ENCODE results near the gene UCN2. TPM values are rescaled to one million over a fixed set of nuclear protein-coding genes. Genes with fewer than 3 reads are reported as not detected.
A peak's percentile ranks its signal among the peaks of the same experiment; 100 is the strongest.

UCN2 gene
- polyA plus RNA-seq, 1 experiment = 4.5 TPM

- H3K4me3 ChIP-seq (ENCODE audit: low read depth, low read length) = no peak overlapping the region
- ChIA-PET CTCF (interaction anchor here (2.2 to 5.4 kb wide), 3 partner anchors 15 to 38 kb away, joined by 6 to 43 read pairs (median 15); partner anchors contain the start of gene SLC26A6), POLR2A (no interaction called here)
- no peak for DNase-seq (ENCODE audit: low read depth)
- peaks cover 29% of the 10 kb centered on the region for H3K36me3 ChIP-seq (ENCODE audit: control insufficient read depth, insufficient read depth, low read length)
- H3K27me3 ChIP-seq (ENCODE audit: control insufficient read depth, insufficient read depth, low read length) = no peaks in the 10 kb centered on the region
- TF ChIP-seq CTCF (IDR thresholded peaks at IDR 0.05; ENCODE audit: insufficient read depth, low read depth, low read length) = no peak
These were observed 33.8 kb upstream of the UCN2 start for GRCh38 chr3:48597408-48597800.

GRCh38 chr3:48596676-48597407, 33.3 kb upstream of the UCN2 start:
- DNase-seq (ENCODE audit: low read depth) = no peak
- POLR2A ChIA-PET = no interaction called here
- no peaks in the 10 kb centered on the region for H3K27me3 ChIP-seq (ENCODE audit: control insufficient read depth, insufficient read depth, low read length)
- no peak overlapping the region for H3K4me3 ChIP-seq (ENCODE audit: low read depth, low read length)
- CTCF ChIA-PET = interaction anchor here (0.9 to 5.4 kb wide), 4 partner anchors 11 to 38 kb away, joined by 3 to 43 read pairs (median 10); partner anchors contain the start of gene SLC26A6
- peaks cover 32% of the 10 kb centered on the region for H3K36me3 ChIP-seq (ENCODE audit: control insufficient read depth, insufficient read depth, low read length)
- TF ChIP-seq CTCF (IDR thresholded peaks at IDR 0.05; ENCODE audit: insufficient read depth, low read depth, low read length) = no peak

- Histone ChIP-seq H3K36me3 (ENCODE audit: control insufficient read depth, insufficient read depth, low read length) (peaks cover 33% of the 10 kb centered on the region), H3K27me3 (ENCODE audit: control insufficient read depth, insufficient read depth, low read length) (no peaks in the 10 kb centered on the region), H3K4me3 (ENCODE audit: low read depth, low read length) (no peak overlapping the region)
- DNase-seq (ENCODE audit: low read depth) = no peak
- POLR2A ChIA-PET = no interaction called here
- no peak for TF ChIP-seq CTCF (IDR thresholded peaks at IDR 0.05; ENCODE audit: insufficient read depth, low read depth, low read length)
- CTCF ChIA-PET = interaction anchor here (0.9 to 5.4 kb wide), 3 partner anchors 12 to 39 kb away, joined by 3 to 43 read pairs (median 15); partner anchors contain the start of gene SLC26A6
These were observed 32.6 kb upstream of the UCN2 start for GRCh38 chr3:48596157-48596556.

- Histone ChIP-seq H3K36me3 (ENCODE audit: control insufficient read depth, insufficient read depth, low read length) (peaks cover 31% of the 10 kb centered on the region), H3K27me3 (ENCODE audit: control insufficient read depth, insufficient read depth, low read length) (no peaks in the 10 kb centered on the region), H3K4me3 (ENCODE audit: low read depth, low read length) (peak overlapping the region; percentile 61; the same call in 1 of the 2 replicates)
- ChIA-PET CTCF (interaction anchor here (0.6 to 5.4 kb wide), 4 partner anchors 13 to 40 kb away, joined by 3 to 43 read pairs (median 10); partner anchors contain the start of gene SLC26A6), POLR2A (no interaction called here)
- DNase-seq (ENCODE audit: low read depth) = peak; percentile 80
- TF ChIP-seq CTCF (IDR thresholded peaks at IDR 0.05; ENCODE audit: insufficient read depth, low read depth, low read length) = no peak
These were observed 32.0 kb upstream of the UCN2 start for GRCh38 chr3:48595526-48596121.

GRCh38 chr3:48595075-48595525, 31.5 kb upstream of the UCN2 start, which contains the start of gene COL7A1:
Gene COL7A1 (minus strand): TSS chr3:48595329. CDS start chr3:48595159, 170 bp downstream.
- DNase-seq (ENCODE audit: low read depth) = no peak
- POLR2A ChIA-PET = no interaction called here
- H3K4me3 ChIP-seq (ENCODE audit: low read depth, low read length) = peak within 1 kb of the TSS; percentile 61
- H3K36me3 ChIP-seq (ENCODE audit: control insufficient read depth, insufficient read depth, low read length) = peaks cover 30% of the 10 kb centered on the region
- CTCF ChIA-PET = interaction anchor here (0.7 to 5.4 kb wide), 2 partner anchors 13 to 35 kb away, joined by 3 to 43 read pairs; no protein-coding TSS in a partner anchor
- no peak for TF ChIP-seq CTCF (IDR thresholded peaks at IDR 0.05; ENCODE audit: insufficient read depth, low read depth, low read length)
- no peaks in the 10 kb centered on the region for H3K27me3 ChIP-seq (ENCODE audit: control insufficient read depth, insufficient read depth, low read length)

All from BJ (cell line).